HepG2 (cell line): ENCODE data around the gene ZG16. TPM values are rescaled to one million over a fixed set of nuclear protein-coding genes. Genes with fewer than 3 reads are reported as not detected.

Source experiments
- ARNT2 ChIP-seq: sonication (generic); formaldehyde crosslinking; IDR thresholded peaks from 2 replicates; pipeline ENCODE4 v1.8.0; 2022; ENCODE audit warnings: mild to moderate bottlenecking, low read depth, missing genetic modification reagents, moderate library complexity
- IRF9 ChIP-seq: sonication (generic); formaldehyde crosslinking; IDR thresholded peaks from 2 replicates; pipeline ENCODE4 v1.8.0; 2022; ENCODE audit warnings: missing genetic modification reagents, mild to moderate bottlenecking, borderline replicate concordance
- JARID2 ChIP-seq: sonication (generic); formaldehyde crosslinking; IDR thresholded peaks from 2 replicates; pipeline ENCODE4 v1.8.1; 2023; ENCODE audit warnings: missing genetic modification reagents, inconsistent platforms; ENCODE audit not compliant: insufficient replicate concordance
- JUND ChIP-seq: sonication (generic); formaldehyde crosslinking; IDR thresholded peaks from 2 replicates; pipeline ENCODE4 v1.8.0; 2022; ENCODE audit warnings: mild to moderate bottlenecking, missing genetic modification reagents
- KLF16 ChIP-seq, 2 experiments: sonication (generic) in 1 of 2; formaldehyde crosslinking in 1 of 2; IDR thresholded peaks; 2 replicates each; pipeline versions ENCODE4 v1.6.1 to v1.8.0; 2016 to 2023; ENCODE audit warnings: missing genetic modification reagents in 2 of 2, missing compliant biosample characterization in 1 of 2
- MBD4 ChIP-seq: IDR thresholded peaks from 2 replicates; pipeline ENCODE4 v1.6.1; 2012; ENCODE audit warnings: low read length, inconsistent platforms, borderline replicate concordance
- NR3C1 ChIP-seq: sonication (generic); formaldehyde crosslinking; IDR thresholded peaks from 2 replicates; pipeline ENCODE4 v1.4.0; 2020; ENCODE audit warnings: missing genetic modification reagents
- PHF20 ChIP-seq: sonication (generic); formaldehyde crosslinking; IDR thresholded peaks from 2 replicates; pipeline ENCODE4 v1.5.0; 2020; ENCODE audit warnings: mild to moderate bottlenecking, missing genetic modification reagents
- RFX5 ChIP-seq: IDR thresholded peaks from 2 replicates; pipeline ENCODE4 v1.6.1; 2011; ENCODE audit warnings: low read depth, low read length, improper control_type of control experiment
- RNF219 ChIP-seq: sonication (generic); formaldehyde crosslinking; IDR thresholded peaks from 2 replicates; pipeline ENCODE4 v1.5.0; 2020; ENCODE audit warnings: mild to moderate bottlenecking, missing genetic modification reagents
- SMAD3 ChIP-seq: sonication (generic); formaldehyde crosslinking; IDR thresholded peaks from 2 replicates; pipeline ENCODE4 v1.4.0; 2020; ENCODE audit warnings: missing genetic modification reagents
- SMARCE1 ChIP-seq: fragments of 450-650 bp; IDR thresholded peaks from 2 replicates; pipeline ENCODE4 v1.6.1; 2017; ENCODE audit warnings: borderline replicate concordance
- ZFP82 ChIP-seq: sonication (generic); formaldehyde crosslinking; IDR thresholded peaks from 2 replicates; pipeline ENCODE4 v1.5.1; 2020; ENCODE audit warnings: mild to moderate bottlenecking, missing genetic modification reagents, borderline replicate concordance
- ZNF468 ChIP-seq: sonication (generic); formaldehyde crosslinking; IDR thresholded peaks from 2 replicates; pipeline ENCODE4 v1.8.0; 2022; ENCODE audit warnings: mild to moderate bottlenecking, moderate library complexity, missing genetic modification reagents
- ZNF574 ChIP-seq: sonication (generic); formaldehyde crosslinking; IDR thresholded peaks from 2 replicates; pipeline ENCODE4 v1.4.0; 2020; ENCODE audit warnings: missing genetic modification reagents
- ZNF580 ChIP-seq: IDR thresholded peaks from 2 replicates; pipeline ENCODE4 v1.6.1; 2016; ENCODE audit warnings: low read depth, borderline replicate concordance
- ZNF839 ChIP-seq: sonication (generic); formaldehyde crosslinking; IDR thresholded peaks from 2 replicates; pipeline ENCODE4 v1.4.0; 2020; ENCODE audit warnings: missing genetic modification reagents, mild to moderate bottlenecking, borderline replicate concordance
- ZNF850 ChIP-seq: sonication (generic); formaldehyde crosslinking; conservative IDR thresholded peaks from 2 replicates; pipeline ENCODE4 v1.9.0; 2021; ENCODE audit warnings: mild to moderate bottlenecking, missing genetic modification reagents
- polyA plus RNA-seq, 8 experiments: library from polyadenylated mRNA; depleted of rRNA in 3 of 8; stranded (reverse) in 7 of 8; unstranded in 1 of 8; fragments of >200 nt; fragmentation: Illumina TruSeq in 4 of 8; extraction: Trizol in 4 of 8; gene quantifications; 2 replicates each; pipeline versions ENCODE4 v1.2.1 to v1.2.3, GENCODE V29; 2011 to 2016; ENCODE audit warnings: low read depth in 4 of 8, missing spikeins in 1 of 8, mixed read lengths in 1 of 8; ENCODE audit not compliant: insufficient read depth in 1 of 8
- total RNA-seq, 5 experiments: library from RNA; depleted of rRNA; stranded (reverse); fragments of >200 nt; fragmentation: Illumina TruSeq; extraction: Trizol; gene quantifications; 2 replicates each; pipeline ENCODE4 v1.2.3, GENCODE V29; 2016; ENCODE audit warnings: low read depth in 1 of 5
- TF ChIP-seq, protein P1 (sequence below): sonication (generic); formaldehyde crosslinking; IDR thresholded peaks from 2 replicates; pipeline ENCODE4 v1.5.0; 2020; ENCODE audit warnings: missing genetic modification reagents
- TF ChIP-seq, protein P2 (sequence below): sonication (generic); formaldehyde crosslinking; conservative IDR thresholded peaks from 2 replicates; pipeline ENCODE4 v1.4.0; 2020; ENCODE audit warnings: missing genetic modification reagents

ZG16 gene
- total and polyA plus RNA-seq, 2 of the 13 experiments (the other 11 are each of a cell fraction or from before 2014, with no cell fraction given): 0.04 to 0.07 TPM

DNA sequence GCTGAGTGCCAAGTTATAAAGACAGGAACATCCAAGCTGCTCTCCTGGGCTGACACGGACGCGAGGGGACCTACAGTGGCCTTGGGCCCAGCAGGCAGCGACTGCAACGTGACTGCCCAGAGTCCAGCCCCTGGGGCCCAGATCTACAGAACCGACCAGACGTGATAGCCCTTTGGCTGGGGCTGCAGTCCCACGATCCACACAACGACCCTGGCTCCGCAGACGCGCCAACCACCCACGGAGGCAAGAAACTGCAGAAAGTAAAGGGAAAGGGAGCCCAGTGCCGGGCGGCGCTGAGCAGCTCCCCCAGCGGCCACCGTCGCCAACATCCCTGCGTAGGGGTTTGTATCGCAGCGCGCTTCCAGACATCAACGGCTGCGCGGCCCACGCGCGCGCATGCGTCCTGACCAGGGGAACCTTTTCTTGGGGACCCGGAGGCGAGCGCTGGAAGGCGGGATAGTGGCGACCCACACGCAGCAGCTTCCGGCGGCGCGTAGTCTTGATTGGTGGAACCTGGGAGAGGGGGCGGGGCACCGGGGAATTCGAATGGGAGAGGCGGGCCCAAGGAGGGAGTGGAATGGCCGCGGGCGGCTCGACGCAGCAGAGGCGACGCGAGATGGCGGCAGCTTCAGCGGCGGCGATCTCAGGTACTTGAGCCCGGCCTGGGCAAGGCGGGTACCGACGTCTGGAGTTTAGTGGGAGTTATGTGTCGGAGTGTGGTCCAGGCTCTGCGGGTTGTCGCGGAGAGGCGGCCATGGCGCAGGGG, 12.3 kb downstream of the ZG16 start, which contains the start of gene KIF22 (continued):
- peak; percentile 85 for TF ChIP-seq ZNF574 (CRISPR knock-in tag)
- no peak for TF ChIP-seq SMARCE1
- peak; percentile 95 for TF ChIP-seq RNF219 (CRISPR knock-in tag)
- no peak for TF ChIP-seq ZFP82
- TF ChIP-seq PHF20: peak; percentile 84
- 0 out of 2 replicates have a peak, but pooled peaks have one; percentile 26 for TF ChIP-seq RFX5
- TF ChIP-seq MBD4: no peak
- TF ChIP-seq ZNF839 (CRISPR knock-in tag): peak; percentile 98
- no peak for TF ChIP-seq NR3C1 (CRISPR knock-in tag)
- peak; percentile 87 for TF ChIP-seq JARID2
- TF ChIP-seq SMAD3 (CRISPR knock-in tag): peak; percentile 86
- TF ChIP-seq, protein P1, sequence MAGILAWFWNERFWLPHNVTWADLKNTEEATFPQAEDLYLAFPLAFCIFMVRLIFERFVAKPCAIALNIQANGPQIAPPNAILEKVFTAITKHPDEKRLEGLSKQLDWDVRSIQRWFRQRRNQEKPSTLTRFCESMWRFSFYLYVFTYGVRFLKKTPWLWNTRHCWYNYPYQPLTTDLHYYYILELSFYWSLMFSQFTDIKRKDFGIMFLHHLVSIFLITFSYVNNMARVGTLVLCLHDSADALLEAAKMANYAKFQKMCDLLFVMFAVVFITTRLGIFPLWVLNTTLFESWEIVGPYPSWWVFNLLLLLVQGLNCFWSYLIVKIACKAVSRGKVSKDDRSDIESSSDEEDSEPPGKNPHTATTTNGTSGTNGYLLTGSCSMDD (CRISPR knock-in tag): 0 out of 2 replicates have a peak, but pooled peaks have one; percentile 8
- TF ChIP-seq ARNT2 (CRISPR knock-in tag): peak; percentile 75; the same call in 1 of the 2 replicates
- TF ChIP-seq JUND (CRISPR knock-in tag): peak; percentile 83
- TF ChIP-seq ZNF468: no peak; the same call in 1 of the 2 replicates
- peak in 1 of 2 experiments; percentile 89; a peak in 2 of 4 replicates for TF ChIP-seq KLF16 (CRISPR knock-in tag; IDR thresholded peaks at IDR 0.05)
- no peak for TF ChIP-seq ZNF850
- TF ChIP-seq, protein P2, sequence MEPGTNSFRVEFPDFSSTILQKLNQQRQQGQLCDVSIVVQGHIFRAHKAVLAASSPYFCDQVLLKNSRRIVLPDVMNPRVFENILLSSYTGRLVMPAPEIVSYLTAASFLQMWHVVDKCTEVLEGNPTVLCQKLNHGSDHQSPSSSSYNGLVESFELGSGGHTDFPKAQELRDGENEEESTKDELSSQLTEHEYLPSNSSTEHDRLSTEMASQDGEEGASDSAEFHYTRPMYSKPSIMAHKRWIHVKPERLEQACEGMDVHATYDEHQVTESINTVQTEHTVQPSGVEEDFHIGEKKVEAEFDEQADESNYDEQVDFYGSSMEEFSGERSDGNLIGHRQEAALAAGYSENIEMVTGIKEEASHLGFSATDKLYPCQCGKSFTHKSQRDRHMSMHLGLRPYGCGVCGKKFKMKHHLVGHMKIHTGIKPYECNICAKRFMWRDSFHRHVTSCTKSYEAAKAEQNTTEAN (CRISPR knock-in tag): peak; percentile 71
- peak; percentile 89 for TF ChIP-seq IRF9 (CRISPR knock-in tag)
- peak; percentile 95; the same call in 1 of the 2 replicates for TF ChIP-seq ZNF580 (CRISPR knock-in tag)
